ENCODE data around the gene WDR76. TPM values are rescaled to one million over a fixed set of nuclear protein-coding genes. Genes with fewer than 3 reads are reported as not detected.

Gene WDR76
- polyA plus RNA-seq, 1 of the 3 experiments (the other 2 are of a cell fraction), result 1.8 TPM

DNA sequence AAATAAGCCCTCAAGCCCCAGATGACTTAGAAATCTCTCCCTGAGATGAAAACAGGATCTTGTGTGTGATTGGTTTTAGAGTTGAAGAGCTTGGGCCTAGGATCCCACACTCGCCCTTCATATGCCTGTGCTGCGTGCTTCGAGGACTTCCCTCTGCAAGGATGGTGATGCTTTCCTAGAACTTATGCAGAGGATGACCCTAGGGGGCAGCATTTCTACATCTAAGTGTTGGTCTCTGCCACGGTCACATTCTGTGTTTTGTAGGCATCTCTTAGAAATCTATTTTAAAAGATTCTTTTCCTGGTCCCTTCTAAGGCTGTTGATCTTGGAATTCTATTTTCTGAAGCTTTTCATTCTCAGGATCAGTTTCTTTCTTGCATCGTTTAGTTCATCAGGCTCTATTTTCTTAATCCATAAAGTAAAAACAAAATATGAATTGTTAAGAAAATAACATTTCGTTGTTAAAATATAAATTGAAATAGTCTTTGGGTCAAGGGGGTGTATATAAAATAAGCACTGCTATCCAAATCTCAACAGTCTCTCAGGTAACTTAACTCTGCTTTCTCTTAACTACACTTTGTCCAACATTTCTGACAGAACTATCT is 45.7 kb downstream of the WDR76 start:
- POLR2A ChIA-PET, result no interaction called here
- Histone ChIP-seq H2AFZ (ENCODE audit: low read depth) (no peak overlapping the region), H3K36me3 (replicated peaks in 1 of 2; ENCODE audit: control insufficient read depth in 1 of 2, insufficient read depth in 2 of 2, low read length in 1 of 2) (peaks cover 55 to 72% of the 10 kb centered on the region in 2 experiments)

DNA sequence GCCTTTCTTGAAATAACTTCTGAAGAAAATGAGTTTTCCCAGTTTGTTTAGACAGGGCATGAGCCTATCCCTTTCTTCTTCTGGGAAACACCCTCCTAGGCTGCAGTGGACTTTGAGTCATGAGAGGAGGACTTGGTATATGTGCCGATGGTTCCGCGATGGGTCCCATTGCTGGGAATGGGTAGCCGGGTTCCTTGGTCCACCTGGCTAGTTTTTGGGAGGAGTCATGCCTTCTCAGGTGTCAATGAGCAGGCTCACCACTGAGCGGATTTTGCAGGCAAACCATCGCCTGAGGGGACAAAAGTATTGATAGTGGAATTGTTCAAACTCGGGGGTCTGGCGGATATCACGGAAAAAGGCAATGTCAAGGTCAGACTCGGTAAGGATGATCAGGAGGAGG is 46.8 kb downstream of the WDR76 start:
- no peak overlapping the region for H3K4me2 ChIP-seq
- no peaks in the 10 kb centered on the region for H3K9me2 ChIP-seq
- no peaks in the 10 kb centered on the region for H3K27me3 ChIP-seq (ENCODE audit: insufficient read depth)
- WGBS (ENCODE audit: low lambda C conversion rate), result 94% methylated on average over 10 of the region's 10 CpGs
- ChIA-PET CTCF (interaction anchor here (1.8 to 2.7 kb wide), 4 partner anchors 9 to 252 kb away, joined by 6 to 27 read pairs (median 10); partner anchors contain the start of gene MFAP1), POLR2A (no interaction called here)
- H3K4me3 ChIP-seq (ENCODE audit: low read depth in 2 of 2, low read length in 1 of 2), result no peak overlapping the region
- peaks cover 21% of the 10 kb centered on the region for H3F3A ChIP-seq (replicated peaks; ENCODE audit: insufficient read depth)
- no peaks in the 10 kb centered on the region for H3K79me2 ChIP-seq (ENCODE audit: insufficient read depth)
- H3K27ac ChIP-seq (ENCODE audit: low read depth in 2 of 2, low read length in 1 of 2), result no peak overlapping the region
- peaks cover 51 to 67% of the 10 kb centered on the region in 2 experiments for H3K36me3 ChIP-seq (replicated peaks in 1 of 2; ENCODE audit: control insufficient read depth in 1 of 2, insufficient read depth in 2 of 2, low read length in 1 of 2)
- no peaks in the 10 kb centered on the region for H4K20me1 ChIP-seq (ENCODE audit: insufficient read depth)
- no peaks in the 10 kb centered on the region; a peak in 1 of 4 replicates for H3K4me1 ChIP-seq (ENCODE audit: control insufficient read depth in 1 of 2, insufficient read depth in 2 of 2, low read depth in 1 of 2, low read length in 1 of 2)
- no peak for DNase-seq
- H3K9ac ChIP-seq, result no peak overlapping the region
- no peak overlapping the region for H2AFZ ChIP-seq (ENCODE audit: low read depth)
- no peaks in the 10 kb centered on the region for H3K9me3 ChIP-seq
- TF ChIP-seq RXRA (IDR thresholded peaks at IDR 0.05; ENCODE audit: borderline replicate concordance, low read depth) (no peak), GATA2 (CRISPR knock-in tag; IDR thresholded peaks at IDR 0.05) (no peak), FOXM1 (IDR thresholded peaks at IDR 0.05; ENCODE audit: low read depth) (no peak), NFIC (IDR thresholded peaks at IDR 0.05; ENCODE audit: borderline replicate concordance) (no peak), RCOR1 (IDR thresholded peaks at IDR 0.05; ENCODE audit: low read length) (no peak), JUND (IDR thresholded peaks at IDR 0.05) (no peak), TCF12 (IDR thresholded peaks at IDR 0.05) (no peak), RFX5 (IDR thresholded peaks at IDR 0.05; ENCODE audit: low read length) (no peak), RAD21 (IDR thresholded peaks at IDR 0.05; ENCODE audit: low read length) (no peak), FOSL2 (IDR thresholded peaks at IDR 0.05; ENCODE audit: borderline replicate concordance, low read depth) (no peak), TEAD4 (IDR thresholded peaks at IDR 0.05; ENCODE audit: borderline replicate concordance, insufficient read depth) (no peak), POLR2AphosphoS5 (IDR thresholded peaks at IDR 0.05; ENCODE audit: low read depth, low read length) (no peak), MXI1 (IDR thresholded peaks at IDR 0.05; ENCODE audit: low read depth, low read length) (no peak)
- TF ChIP-seq, protein P1, sequence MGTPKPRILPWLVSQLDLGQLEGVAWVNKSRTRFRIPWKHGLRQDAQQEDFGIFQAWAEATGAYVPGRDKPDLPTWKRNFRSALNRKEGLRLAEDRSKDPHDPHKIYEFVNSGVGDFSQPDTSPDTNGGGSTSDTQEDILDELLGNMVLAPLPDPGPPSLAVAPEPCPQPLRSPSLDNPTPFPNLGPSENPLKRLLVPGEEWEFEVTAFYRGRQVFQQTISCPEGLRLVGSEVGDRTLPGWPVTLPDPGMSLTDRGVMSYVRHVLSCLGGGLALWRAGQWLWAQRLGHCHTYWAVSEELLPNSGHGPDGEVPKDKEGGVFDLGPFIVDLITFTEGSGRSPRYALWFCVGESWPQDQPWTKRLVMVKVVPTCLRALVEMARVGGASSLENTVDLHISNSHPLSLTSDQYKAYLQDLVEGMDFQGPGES (IDR thresholded peaks at IDR 0.05; ENCODE audit: low read depth, low read length), result no peak
- TF ChIP-seq, protein P2, sequence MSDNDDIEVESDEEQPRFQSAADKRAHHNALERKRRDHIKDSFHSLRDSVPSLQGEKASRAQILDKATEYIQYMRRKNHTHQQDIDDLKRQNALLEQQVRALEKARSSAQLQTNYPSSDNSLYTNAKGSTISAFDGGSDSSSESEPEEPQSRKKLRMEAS (IDR thresholded peaks at IDR 0.05; ENCODE audit: low read depth), result no peak
- TF ChIP-seq, protein P3, sequence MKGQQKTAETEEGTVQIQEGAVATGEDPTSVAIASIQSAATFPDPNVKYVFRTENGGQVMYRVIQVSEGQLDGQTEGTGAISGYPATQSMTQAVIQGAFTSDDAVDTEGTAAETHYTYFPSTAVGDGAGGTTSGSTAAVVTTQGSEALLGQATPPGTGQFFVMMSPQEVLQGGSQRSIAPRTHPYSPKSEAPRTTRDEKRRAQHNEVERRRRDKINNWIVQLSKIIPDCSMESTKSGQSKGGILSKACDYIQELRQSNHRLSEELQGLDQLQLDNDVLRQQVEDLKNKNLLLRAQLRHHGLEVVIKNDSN (IDR thresholded peaks at IDR 0.05; ENCODE audit: borderline replicate concordance, low read depth), result no peak
- TF ChIP-seq, protein P4, sequence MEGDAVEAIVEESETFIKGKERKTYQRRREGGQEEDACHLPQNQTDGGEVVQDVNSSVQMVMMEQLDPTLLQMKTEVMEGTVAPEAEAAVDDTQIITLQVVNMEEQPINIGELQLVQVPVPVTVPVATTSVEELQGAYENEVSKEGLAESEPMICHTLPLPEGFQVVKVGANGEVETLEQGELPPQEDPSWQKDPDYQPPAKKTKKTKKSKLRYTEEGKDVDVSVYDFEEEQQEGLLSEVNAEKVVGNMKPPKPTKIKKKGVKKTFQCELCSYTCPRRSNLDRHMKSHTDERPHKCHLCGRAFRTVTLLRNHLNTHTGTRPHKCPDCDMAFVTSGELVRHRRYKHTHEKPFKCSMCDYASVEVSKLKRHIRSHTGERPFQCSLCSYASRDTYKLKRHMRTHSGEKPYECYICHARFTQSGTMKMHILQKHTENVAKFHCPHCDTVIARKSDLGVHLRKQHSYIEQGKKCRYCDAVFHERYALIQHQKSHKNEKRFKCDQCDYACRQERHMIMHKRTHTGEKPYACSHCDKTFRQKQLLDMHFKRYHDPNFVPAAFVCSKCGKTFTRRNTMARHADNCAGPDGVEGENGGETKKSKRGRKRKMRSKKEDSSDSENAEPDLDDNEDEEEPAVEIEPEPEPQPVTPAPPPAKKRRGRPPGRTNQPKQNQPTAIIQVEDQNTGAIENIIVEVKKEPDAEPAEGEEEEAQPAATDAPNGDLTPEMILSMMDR (IDR thresholded peaks at IDR 0.05), result no peak

More for the DNA sequence above, 45.7 kb downstream of the WDR76 start:
- H4K20me1 ChIP-seq (ENCODE audit: insufficient read depth), result no peaks in the 10 kb centered on the region
- no peak for TF ChIP-seq FOSL2 (IDR thresholded peaks at IDR 0.05; ENCODE audit: borderline replicate concordance, low read depth)
- TF ChIP-seq, protein P2 (IDR thresholded peaks at IDR 0.05; ENCODE audit: low read depth), result no peak
- peak; percentile 56 for TF ChIP-seq SMC3 (IDR thresholded peaks at IDR 0.05; ENCODE audit: low read depth, low read length)
- peak; percentile 87 for TF ChIP-seq RAD21 (IDR thresholded peaks at IDR 0.05; ENCODE audit: low read length)
- TF ChIP-seq EP300 (IDR thresholded peaks at IDR 0.05; ENCODE audit: borderline replicate concordance in 1 of 2, low read depth in 1 of 2, low read length in 1 of 2), result no peak
- TF ChIP-seq, protein P4 (IDR thresholded peaks at IDR 0.05), result peak; percentile 79
- TF ChIP-seq RCOR1 (IDR thresholded peaks at IDR 0.05; ENCODE audit: low read length), result no peak
- H3K4me2 ChIP-seq, result no peak overlapping the region
- CTCF ChIA-PET, result interaction anchor here (0.5 to 3.0 kb wide), 30 partner anchors 10 to 866 kb away, joined by 3 to 27 read pairs (median 4); partner anchors contain the start of gene MFAP1
- WGBS (ENCODE audit: low lambda C conversion rate), result 79% methylated on average over 6 of the region's 6 CpGs
- no peaks in the 10 kb centered on the region for H3K79me2 ChIP-seq (ENCODE audit: insufficient read depth)
- no peak overlapping the region; a peak in 1 of 4 replicates for H3K4me3 ChIP-seq (ENCODE audit: low read depth in 2 of 2, low read length in 1 of 2)
- no peaks in the 10 kb centered on the region; a peak in 1 of 4 replicates for H3K4me1 ChIP-seq (ENCODE audit: control insufficient read depth in 1 of 2, insufficient read depth in 2 of 2, low read depth in 1 of 2, low read length in 1 of 2)
- H3K27me3 ChIP-seq (ENCODE audit: insufficient read depth), result no peaks in the 10 kb centered on the region
- H3F3A ChIP-seq (replicated peaks; ENCODE audit: insufficient read depth), result peaks cover 18% of the 10 kb centered on the region
- H3K9me2 ChIP-seq, result no peaks in the 10 kb centered on the region
- DNase-seq, result peak; percentile 62
- H3K9ac ChIP-seq, result no peak overlapping the region
- H3K9me3 ChIP-seq, result no peaks in the 10 kb centered on the region
- no peak overlapping the region for H3K27ac ChIP-seq (ENCODE audit: low read depth in 2 of 2, low read length in 1 of 2)

Measured in SK-N-SH (cell line).